Dermis blood vessel endothelial cell (primary cell): ENCODE data around the gene PTPRK. TPM values are rescaled to one million over a fixed set of nuclear protein-coding genes. Genes with fewer than 3 reads are reported as not detected.
A peak's percentile ranks its signal among the peaks of the same experiment; 100 is the strongest.

Experiments used
- DNase-seq: peaks from one replicate; pipeline ENCODE4 v3.0.0; 2010
- total RNA-seq: library from RNA; depleted of rRNA; stranded (reverse); fragments of >200 nt; gene quantifications from 2 replicates; pipeline ENCODE4 v1.2.3, GENCODE V29; 2014

The PTPRK gene
- total RNA-seq, 1 donor from 2014 or later, result 104 TPM

DNA sequence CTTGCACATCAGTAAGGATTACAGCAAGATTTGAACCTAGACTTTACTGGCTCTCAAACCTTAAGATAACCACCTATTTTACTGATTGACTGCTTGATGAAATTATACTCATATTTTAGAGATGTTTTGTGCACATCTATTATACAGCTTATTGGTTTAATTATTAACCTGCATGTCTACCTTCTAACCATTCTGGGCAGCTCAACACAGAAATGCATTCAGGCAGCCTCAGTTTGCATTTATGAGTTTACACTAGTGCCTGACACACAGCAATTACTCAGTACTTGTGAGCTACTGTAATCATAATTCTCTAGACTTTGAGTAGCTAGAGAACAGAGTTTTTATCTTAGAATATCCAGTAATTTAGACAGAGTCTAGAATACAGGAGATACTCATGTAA is 345.7 kb downstream of the PTPRK start:
- no peak for DNase-seq

DNA sequence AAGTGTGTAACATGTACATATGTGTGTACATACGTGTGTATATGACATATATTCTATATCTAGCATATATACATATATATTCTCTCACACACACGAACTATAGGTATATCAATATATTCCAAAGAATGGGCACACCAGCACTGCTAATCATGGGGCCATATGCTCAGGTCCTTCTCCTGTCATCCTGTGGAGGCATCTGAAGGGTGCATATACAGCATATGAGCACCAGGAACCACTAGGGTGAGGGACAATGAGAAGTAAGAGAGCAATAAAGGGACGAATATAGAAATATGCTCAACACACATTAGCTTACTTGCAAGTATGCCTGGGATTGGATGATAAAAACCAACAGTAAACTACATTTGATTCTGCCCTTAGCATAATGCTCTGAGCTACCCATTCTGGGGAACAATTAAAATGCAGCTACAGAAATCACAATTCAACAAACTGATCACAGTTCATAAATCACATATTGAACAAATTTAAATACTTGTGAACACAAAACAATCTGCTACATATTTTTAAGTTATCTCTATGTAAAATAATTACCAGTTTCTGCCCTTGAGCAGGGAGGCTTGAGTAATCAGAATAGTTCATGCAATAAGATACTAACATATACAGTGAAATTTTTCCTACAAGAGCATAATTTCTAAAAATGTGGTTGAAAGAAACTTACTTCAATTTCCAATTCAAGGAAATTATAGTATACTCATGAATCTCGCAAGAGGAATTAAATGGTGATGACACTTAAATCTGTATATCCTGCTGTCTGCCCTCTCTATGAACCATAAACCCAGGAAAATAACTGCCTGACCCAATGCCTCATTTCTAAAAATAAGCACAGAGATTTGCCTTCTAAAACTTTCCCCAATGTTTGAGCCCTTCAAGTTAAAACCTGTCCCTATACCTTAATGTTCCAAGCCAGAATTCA is 347.4 kb downstream of the PTPRK start:
- DNase-seq, result no peak

DNA sequence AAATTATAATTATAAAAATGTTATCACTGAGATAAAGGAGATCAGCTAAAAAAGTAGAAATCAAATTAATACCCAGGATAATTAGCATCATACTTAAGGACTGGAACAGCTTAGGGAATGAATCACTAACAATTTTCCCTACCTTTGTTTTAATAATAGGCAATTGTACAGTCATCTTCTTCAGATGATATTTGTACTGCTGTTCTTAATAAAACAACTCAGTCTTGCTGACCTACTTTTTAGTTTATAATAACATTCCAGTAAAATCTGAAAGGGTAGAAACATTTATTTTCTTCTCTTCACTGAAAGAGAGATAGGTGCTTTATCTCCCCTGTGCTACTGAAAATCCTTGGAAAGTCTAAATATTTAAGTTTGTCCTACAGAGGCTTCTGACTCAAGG is 348.3 kb downstream of the PTPRK start:
- no peak for DNase-seq

DNA sequence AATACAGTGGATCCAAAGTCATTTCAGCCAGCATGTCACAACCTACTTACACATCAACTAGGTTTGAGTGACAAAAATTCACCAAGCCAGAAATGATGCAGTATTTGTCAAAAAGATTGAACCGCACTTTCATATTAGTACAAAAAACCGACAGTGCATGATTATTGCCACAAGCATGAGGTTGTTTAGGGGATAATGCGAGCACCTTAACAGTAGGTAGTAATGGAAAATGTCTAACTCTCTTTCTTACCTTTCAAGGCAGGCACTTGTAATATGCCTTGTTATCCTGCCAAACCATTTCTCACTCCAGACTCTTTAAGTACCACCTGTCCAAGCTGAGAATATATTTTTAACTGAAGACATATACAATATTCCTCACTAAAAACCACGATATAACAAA is 349.2 kb downstream of the PTPRK start:
- no peak for DNase-seq

DNA sequence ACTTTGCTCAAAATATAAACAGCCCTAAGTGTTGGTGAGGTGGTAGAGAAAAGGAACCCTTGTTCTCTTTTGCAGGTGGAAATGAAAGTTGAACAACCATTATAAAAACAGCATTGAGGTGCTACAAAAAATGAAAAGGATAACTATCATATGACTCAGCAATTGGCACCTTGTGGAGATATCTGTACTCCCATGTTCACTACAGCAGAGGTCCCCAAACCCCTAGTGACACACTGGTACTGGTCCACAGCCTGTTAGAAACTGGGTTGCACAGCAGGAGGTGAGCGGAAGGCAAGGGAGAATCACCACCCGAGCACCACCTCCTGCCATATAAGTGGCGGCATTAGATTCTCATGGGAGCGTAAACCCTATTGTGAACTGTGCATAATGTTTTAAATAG is 352.2 kb downstream of the PTPRK start:
- no peak for DNase-seq

DNA sequence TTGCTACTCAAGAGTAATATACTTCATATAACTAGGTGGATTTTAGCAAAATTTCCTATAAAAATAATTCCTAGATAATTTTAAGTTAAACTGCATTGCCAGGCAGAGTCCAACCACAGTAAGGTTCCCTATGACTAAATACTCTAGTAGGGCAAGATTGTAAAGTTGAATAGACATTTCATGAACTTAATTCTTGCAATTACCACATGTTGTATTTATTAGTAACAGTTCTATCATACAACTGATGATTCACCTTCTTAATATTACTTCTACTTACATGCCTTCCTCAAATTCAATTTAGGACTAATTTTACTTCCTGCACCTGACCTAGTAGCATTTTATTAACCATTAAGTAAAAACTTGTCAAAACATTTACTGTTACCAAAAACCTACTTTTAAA is 352.8 kb downstream of the PTPRK start:
- DNase-seq, result no peak

DNA sequence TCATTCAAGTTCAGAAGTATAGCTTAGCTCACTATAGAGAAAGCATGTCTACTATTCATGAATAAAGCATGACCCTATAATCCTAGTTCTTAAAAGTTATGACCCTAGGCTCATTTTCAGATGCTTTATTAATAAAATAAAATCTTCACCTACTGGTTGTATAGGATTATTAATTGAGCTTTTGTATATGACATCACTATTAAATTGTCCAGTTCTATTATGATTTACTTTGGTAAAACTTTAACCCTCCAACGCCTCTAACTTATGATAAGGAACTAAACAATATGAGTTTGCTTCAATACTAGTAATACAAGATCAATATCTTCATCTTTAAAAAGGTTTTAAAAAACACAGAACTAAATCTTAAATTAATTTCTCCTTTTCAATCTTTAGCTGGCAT is 356.1 kb downstream of the PTPRK start:
- DNase-seq, result no peak

DNA sequence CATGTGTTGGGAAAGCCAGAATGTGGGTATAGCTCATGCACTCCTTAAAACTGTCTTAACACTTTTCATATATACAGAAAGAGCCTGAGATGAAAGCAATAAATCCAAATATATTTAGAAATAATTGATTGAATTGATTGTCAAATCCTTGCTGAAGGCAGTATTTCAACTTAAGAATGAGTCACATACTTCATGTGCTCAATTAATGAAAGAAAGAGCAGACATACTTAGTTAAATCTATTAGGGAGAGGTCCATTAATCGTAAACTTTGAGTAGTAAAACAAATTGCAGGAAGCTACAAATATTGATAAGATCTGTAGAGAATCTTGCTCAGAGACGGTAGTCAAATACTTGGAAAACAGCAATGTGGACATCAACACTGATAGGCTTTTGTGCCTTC is 358.0 kb downstream of the PTPRK start:
- DNase-seq, result no peak

DNA sequence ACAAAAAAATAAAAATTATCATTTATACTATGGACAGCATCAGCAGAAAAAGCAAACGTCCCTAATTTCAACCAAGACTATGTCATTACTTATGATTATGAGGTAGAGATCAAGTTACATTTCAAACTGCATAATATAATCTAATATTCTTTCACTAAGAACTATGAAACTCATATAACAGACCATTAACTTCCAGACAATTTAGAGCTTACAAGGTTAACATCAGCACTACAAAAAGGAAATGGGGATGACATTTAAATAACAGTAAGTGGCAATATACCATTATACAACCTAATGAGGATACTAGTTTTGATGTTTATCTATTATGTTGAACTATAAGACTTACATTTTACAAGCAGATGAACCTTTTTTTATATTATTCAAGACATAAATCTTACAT is 358.6 kb downstream of the PTPRK start:
- no peak for DNase-seq

DNA sequence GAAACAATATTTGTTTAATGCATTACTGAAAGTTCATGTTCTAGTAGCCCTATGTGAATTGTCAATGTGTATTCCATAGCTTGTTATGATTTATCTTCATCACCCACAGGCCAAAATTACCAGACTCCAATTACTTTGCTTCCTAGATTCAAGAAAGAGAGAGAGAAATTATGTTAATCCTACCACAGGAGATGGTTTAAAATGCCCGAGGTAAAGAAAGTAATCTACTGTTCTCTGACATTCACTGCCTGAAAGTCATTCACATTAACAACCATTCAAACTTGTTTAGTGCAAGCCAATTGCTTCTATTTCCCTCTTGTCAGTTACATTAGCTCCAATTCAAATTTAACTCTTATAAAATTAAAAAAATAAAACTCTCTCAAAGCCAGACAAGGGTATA is 359.1 kb downstream of the PTPRK start:
- DNase-seq, result no peak

DNA sequence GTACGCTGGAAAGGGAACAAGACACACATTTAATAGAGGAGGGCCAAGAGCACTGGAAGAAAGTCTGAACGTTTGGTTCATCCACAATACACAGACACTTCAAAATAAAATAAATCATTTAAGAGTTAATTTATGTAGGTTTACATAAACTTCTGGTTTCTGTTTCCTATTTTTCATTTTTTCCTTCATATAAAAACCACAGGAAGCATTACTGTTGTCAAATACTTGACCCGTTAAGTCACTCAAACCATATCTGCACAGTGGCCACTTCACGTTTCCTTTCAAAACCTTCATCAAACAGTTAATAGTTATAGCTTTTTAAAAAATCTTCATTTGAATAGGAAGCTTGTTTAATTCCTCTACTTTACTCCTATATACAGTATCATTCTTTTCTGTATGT is 361.9 kb downstream of the PTPRK start:
- peak; percentile 60 for DNase-seq

DNA sequence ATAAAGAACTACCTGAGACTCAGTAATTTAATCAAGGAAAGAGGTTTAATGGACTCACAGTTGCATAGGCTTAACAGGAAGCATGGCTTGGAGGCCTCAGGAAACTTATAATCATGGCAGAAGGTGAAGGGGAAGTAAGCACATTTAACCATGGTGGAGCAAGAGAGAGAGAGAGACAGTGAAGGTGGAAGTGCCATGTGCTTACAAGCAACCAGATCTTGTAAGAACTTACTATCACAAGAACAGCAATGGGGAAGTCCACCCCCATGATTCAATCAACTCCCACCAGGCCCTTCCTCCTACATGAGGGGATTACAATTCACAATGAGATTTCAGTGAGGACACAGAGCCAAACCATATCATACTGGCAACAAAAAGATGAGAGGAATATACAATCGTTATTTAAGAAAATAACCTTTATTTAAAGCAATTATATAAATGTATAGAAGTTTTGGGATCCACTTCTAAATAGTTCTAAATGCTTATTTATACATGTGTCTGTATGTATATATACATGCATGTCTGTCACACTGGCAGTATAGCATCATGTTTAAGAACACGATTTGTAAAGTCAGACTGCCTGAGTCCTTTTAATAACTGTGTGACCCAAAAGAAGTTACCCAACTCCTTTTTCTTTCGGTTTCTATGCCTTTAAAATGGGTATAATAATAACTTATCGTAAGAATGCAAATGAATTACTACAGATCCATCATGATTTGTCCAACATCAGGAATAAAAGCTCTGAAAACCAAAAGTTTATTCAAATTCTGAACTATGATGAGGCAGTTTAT is 363.9 kb downstream of the PTPRK start:
- DNase-seq, result no peak

DNA sequence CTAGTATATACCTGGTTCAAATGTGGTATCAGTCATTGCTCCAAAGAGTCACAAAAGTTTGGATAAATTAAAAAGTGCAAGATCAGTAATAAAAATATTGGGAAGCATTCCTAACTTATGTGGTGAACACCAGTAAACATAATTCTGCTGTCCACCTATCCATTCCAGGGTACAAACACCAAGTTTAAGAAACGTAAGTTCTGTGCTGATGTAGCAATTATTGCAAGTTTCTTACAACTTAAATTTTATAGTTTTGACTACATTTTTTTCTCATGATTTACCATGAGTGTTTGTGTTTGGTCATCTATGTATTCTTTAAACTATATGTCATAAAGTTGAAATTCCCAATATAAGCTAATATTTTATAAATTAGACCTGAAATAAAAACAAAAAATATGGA is 364.6 kb downstream of the PTPRK start:
- DNase-seq, result no peak

DNA sequence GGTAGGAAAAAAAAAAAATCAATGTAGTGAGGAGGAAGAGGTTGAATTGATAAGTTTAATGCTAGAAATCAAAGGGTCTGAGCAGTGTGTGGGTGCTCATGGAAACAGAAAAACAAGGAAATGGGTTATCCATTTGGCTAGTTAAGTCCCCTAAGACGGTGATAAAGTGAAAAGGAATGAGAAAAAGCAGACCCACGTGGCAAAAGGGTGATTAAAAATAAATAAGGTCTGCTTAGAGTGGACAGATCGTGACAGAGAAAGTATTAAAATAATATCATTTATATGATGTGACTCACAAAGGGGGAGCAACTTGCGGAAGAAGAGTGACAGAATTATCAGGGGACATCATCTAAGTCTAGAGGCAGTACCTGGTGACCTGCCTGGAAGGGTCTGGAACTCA is 367.8 kb downstream of the PTPRK start:
- DNase-seq, result no peak

DNA sequence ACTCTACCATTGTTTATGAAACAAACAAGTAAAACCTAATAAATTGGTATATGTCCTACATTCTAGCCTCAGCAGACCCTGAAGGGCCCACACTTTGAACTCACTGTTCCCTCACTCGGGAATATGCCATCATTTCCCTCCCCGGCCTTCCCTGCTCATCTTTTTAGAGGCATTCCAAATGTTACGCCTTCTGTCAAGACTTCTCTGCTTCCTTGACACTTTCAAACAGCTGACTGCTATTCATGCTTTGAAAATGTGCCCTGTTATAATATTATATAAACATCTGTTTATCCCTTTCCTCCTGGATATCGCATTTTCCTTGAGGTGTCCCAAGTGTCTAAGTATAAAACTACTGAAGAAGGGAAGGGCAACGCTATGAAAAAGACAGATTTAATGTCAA is 370.0 kb downstream of the PTPRK start:
- no peak for DNase-seq

DNA sequence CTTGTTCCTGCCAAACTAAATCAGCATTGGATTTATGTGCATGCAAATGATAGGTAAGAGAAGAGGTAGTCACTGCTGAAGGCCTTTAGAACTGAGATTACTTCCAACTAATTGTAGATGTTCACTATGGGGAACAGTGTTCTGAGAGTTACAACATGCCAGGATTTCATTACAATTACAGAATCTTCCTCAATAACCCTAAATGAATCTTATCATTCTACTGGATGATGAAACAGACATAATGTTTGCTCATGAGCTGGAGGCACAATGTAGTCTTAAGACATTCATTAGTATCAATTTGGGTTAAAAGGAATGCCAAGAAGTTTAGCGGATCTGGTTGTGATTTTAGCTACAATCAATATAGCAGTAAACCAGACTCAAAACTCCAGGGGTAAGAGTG is 370.6 kb downstream of the PTPRK start:
- DNase-seq, result no peak

DNA sequence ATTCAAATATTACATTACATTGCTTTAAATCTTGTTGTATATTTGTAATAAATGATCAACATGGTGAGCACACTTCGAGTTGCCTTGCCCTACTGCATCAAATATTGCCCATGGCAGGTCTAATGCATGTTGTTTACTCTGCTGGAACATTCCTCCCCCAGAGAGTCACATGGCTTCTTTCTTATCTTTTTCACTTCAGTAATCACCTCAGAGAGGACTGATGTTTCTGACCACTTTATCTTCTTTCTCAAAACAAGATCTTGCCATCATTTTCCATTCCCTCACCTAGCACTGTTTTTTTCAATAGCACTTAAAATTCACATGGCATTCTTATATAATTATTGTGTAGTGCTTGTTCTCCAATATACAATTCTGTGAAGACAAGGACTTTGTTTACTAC is 376.1 kb downstream of the PTPRK start:
- DNase-seq, result no peak

DNA sequence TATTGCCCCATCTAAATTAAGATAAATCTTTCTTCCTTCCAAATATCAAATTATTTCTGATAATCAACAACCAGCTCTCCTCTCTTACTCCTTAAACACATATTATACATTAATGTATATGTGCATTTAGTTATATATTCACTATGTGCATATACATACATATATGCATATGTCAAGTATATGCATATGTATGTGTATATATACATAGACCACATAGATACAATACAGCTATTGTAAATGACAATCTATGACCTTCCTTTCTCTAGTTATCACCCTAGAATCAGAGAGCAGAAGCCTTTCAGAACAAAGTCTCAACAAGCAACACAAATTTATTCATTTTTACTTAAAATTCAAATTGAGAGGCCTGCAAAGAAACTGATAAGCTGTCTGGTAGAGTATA is 378.5 kb downstream of the PTPRK start:
- DNase-seq, result no peak

DNA sequence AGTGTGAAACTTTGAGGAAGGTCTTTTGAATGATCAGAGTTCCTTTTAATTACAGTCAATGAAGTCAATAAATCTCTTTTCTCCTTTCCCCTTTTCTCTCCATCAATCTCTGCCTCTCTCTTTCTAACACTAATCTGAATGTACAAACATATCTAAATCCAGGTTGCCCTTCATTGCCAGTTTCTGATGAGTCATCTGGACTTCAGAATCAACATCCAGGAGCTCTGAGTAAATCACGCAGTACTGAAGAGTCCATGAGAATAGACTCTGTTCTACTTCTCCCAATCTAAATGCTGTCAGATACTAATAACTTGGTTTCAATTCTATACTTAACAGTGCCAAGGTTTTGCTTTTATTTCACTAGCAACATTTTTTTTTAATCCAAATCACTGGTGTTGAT is 380.9 kb downstream of the PTPRK start:
- DNase-seq, result peak; percentile 16

DNA sequence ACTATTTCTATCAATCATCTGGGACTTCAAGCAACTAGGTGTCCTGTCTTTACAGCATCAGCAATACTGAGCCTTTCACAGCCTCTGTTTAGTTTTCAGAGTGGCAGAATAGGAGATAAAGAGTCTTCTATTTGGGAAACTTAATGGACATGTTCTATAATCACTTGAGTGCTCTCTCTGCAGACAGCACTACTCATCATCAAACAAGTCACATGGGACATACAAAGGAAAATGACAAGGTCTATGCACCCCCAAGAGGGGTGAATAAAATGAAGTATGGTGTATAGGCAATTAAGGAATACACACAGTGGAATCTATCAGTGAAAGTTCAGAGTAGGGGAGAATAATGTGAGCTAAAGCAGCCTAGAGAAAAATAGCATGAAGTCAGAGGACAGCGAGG is 381.7 kb downstream of the PTPRK start:
- DNase-seq, result no peak

DNA sequence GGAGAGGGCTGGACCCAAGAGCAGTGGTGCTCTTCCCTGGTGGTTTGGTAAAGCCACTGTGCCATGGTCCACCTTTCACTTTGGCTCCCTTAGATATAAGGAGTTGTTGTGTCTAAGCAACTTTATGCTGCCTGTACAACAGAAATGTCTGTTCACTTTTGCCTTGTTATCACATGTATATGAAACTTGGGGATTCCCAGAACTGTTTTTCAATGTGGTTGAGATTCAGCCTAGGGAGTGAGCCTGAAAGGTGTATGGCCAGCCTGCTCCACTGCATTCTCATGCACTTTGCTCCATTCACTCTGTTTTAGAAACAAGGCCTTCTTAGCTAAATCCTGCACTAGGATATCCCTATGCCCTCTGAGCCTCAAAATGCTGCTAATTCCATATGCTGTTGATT is 385.1 kb downstream of the PTPRK start:
- DNase-seq, result no peak

DNA sequence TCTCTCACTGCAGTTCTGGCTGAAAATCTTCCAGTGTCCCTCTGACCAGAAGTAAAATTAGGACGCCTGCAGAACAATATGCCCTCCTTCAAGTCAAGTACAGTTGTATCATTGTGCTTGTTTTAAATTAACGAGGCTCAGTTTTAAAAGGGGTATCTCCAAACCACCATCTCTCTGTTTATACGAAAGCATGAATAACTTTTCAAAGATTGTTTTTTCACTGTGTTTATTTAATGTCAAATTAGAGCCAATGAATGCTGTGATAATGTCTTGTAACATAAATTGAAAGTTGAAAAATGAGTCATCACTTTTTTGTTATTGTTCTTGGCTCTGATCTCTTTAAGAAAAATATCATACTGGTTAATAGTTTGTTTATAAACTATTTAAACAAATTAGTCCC is 388.8 kb downstream of the PTPRK start:
- DNase-seq, result peak; percentile 34

DNA sequence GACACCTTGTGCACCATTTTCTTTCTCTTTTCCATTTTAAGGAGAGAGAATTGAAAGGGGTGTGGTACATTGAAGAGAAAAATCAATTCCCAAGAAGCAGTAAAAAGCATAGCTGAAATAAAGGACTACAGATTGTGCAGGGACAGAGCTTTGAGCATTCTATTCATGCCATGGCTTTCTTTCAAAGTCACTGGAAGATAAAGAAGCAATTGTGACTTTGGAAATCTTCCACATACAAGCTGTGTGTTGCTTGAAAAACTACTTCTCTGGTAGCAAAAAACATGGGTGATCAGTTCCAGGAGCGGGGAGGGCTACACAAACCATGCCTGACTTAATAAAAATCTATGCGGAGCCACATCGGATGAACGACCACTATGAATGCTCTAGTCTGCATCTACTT is 389.4 kb downstream of the PTPRK start:
- no peak for DNase-seq

DNA sequence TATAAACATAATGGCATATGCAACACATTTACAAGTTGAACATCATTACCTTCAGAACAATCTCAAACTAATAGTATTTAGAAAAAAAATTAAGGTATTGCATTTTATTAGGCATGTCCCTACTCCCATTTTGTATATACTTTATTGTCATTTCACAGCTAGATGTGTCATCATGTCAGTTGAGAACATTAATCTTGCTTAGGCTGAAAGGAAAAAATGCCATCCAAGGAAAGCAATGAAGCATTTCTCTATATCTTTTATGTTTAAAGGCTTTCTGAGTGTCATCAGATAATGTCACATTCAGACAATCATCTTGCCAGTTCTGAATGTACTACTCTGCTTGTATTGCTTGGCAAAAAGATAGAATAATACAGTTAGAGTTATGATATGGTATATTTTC is 390.7 kb downstream of the PTPRK start:
- no peak for DNase-seq
